ENCODE results near the gene MRPL51. TPM values are rescaled to one million over a fixed set of nuclear protein-coding genes. Genes with fewer than 3 reads are reported as not detected.

Gene MRPL51
- total and polyA plus RNA-seq, 9 of the 15 experiments (the other 6 are each of a cell fraction or from before 2014, with no cell fraction given), result 127 to 727 (median 208) TPM

DNA sequence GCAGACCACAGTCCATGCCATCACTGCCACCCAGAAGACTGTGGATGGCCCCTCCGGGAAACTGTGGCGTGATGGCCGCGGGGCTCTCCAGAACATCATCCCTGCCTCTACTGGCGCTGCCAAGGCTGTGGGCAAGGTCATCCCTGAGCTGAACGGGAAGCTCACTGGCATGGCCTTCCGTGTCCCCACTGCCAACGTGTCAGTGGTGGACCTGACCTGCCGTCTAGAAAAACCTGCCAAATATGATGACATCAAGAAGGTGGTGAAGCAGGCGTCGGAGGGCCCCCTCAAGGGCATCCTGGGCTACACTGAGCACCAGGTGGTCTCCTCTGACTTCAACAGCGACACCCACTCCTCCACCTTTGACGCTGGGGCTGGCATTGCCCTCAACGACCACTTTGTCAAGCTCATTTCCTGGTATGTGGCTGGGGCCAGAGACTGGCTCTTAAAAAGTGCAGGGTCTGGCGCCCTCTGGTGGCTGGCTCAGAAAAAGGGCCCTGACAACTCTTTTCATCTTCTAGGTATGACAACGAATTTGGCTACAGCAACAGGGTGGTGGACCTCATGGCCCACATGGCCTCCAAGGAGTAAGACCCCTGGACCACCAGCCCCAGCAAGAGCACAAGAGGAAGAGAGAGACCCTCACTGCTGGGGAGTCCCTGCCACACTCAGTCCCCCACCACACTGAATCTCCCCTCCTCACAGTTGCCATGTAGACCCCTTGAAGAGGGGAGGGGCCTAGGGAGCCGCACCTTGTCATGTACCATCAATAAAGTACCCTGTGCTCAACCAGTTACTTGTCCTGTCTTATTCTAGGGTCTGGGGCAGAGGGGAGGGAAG lies 44.7 kb upstream of the MRPL51 start (continued):
- TF ChIP-seq SP1 (CRISPR knock-in tag; IDR thresholded peaks at IDR 0.05) (peak; percentile 20; the same call in 1 of the 2 replicates), CTBP1 (IDR thresholded peaks at IDR 0.05; ENCODE audit: borderline replicate concordance) (0 out of 2 replicates have a peak, but pooled peaks have one; percentile 36), RBFOX2 (IDR thresholded peaks at IDR 0.05; ENCODE audit: low read depth, low read length) (peak; percentile 61; the same call in 1 of the 2 replicates)
- TF ChIP-seq, protein P1, sequence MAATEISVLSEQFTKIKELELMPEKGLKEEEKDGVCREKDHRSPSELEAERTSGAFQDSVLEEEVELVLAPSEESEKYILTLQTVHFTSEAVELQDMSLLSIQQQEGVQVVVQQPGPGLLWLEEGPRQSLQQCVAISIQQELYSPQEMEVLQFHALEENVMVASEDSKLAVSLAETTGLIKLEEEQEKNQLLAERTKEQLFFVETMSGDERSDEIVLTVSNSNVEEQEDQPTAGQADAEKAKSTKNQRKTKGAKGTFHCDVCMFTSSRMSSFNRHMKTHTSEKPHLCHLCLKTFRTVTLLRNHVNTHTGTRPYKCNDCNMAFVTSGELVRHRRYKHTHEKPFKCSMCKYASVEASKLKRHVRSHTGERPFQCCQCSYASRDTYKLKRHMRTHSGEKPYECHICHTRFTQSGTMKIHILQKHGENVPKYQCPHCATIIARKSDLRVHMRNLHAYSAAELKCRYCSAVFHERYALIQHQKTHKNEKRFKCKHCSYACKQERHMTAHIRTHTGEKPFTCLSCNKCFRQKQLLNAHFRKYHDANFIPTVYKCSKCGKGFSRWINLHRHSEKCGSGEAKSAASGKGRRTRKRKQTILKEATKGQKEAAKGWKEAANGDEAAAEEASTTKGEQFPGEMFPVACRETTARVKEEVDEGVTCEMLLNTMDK (IDR thresholded peaks at IDR 0.05; ENCODE audit: borderline replicate concordance, insufficient read depth, low read depth, low read length, poor library complexity, severe bottlenecking), result peak; percentile 73
- TF ChIP-seq, protein P2, sequence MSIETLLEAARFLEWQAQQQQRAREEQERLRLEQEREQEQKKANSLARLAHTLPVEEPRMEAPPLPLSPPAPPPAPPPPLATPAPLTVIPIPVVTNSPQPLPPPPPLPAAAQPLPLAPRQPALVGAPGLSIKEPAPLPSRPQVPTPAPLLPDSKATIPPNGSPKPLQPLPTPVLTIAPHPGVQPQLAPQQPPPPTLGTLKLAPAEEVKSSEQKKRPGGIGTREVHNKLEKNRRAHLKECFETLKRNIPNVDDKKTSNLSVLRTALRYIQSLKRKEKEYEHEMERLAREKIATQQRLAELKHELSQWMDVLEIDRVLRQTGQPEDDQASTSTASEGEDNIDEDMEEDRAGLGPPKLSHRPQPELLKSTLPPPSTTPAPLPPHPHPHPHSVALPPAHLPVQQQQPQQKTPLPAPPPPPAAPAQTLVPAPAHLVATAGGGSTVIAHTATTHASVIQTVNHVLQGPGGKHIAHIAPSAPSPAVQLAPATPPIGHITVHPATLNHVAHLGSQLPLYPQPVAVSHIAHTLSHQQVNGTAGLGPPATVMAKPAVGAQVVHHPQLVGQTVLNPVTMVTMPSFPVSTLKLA (conservative IDR thresholded peaks at IDR 0.05), result 0 out of 4 replicates have a peak, but pooled peaks of 1 of the 2 experiments have one; percentile 11
